ENCODE results near the gene COX11. TPM values are rescaled to one million over a fixed set of nuclear protein-coding genes. Genes with fewer than 3 reads are reported as not detected.

COX11 gene
- total and polyA plus RNA-seq, 2 donors (not counting 3 experiments of a cell fraction or from before 2014, with no cell fraction given): 47.3 to 55.9 TPM

GRCh38 chr17:54991567-54991966, 23.1 kb upstream of the COX11 start:
- TF ChIP-seq FOS (IDR thresholded peaks at IDR 0.05; ENCODE audit: borderline replicate concordance, insufficient read depth, low read length) (no peak), MYC (IDR thresholded peaks at IDR 0.05; ENCODE audit: low read depth, low read length) (no peak), JUN (IDR thresholded peaks at IDR 0.05; ENCODE audit: borderline replicate concordance, insufficient read depth, insufficient read length, low read depth) (no peak), POLR2AphosphoS5 (IDR thresholded peaks at IDR 0.05; ENCODE audit: insufficient read depth, low read depth, low read length) (no peak), POLR2A (IDR thresholded peaks at IDR 0.05; ENCODE audit: low read depth, low read length) (no peak), MAX (IDR thresholded peaks at IDR 0.05; ENCODE audit: insufficient read depth, insufficient read length) (no peak), CTCF (IDR thresholded peaks at IDR 0.05; ENCODE audit: extremely low read depth in 1 of 2, insufficient read depth in 1 of 2, low read depth in 1 of 2, low read length in 2 of 2) (no peak), GATA2 (IDR thresholded peaks at IDR 0.05; ENCODE audit: insufficient read depth, insufficient read length, low read depth, low read length) (no peak), EZH2 (IDR thresholded peaks at IDR 0.05; ENCODE audit: borderline replicate concordance, low read depth, low read length, severe bottlenecking) (no peak)
- no peak overlapping the region for H3K4me3 ChIP-seq (replicated peaks in 1 of 3; ENCODE audit: insufficient read depth in 1 of 3, low read depth in 1 of 3, low read length in 3 of 3)
- H3K4me2 ChIP-seq (ENCODE audit: insufficient read depth, low read length): no peak overlapping the region
- ChIA-PET CTCF (interaction anchor here (0.6 to 9.7 kb wide), 8 partner anchors 8 to 364 kb away, joined by 3 to 136 read pairs (median 40); no protein-coding TSS in a partner anchor), POLR2A (no interaction called here)
- no peaks in the 10 kb centered on the region for H3K9me1 ChIP-seq (replicated peaks; ENCODE audit: control insufficient read depth, extremely low read depth, insufficient read depth, low read length)
- H2AFZ ChIP-seq (ENCODE audit: low read depth, low read length): no peak overlapping the region
- DNase-seq (ENCODE audit: low read depth, low spot score): no peak
- H3K27ac ChIP-seq (ENCODE audit: insufficient read depth, low read depth, low read length): no peak overlapping the region
- FAIRE-seq: no peak
- intact Hi-C loops (cut with micrococcal nuclease): loop anchor here (10.0 kb wide), 1 partner anchor 1957 kb away; no protein-coding TSS in a partner anchor
- no peaks in the 10 kb centered on the region for H3K79me2 ChIP-seq (ENCODE audit: control insufficient read depth, insufficient read depth, low read length)
- BruUV-seq (replicated peaks): no TSS peak
- H3K4me1 ChIP-seq (ENCODE audit: control insufficient read depth, extremely low read depth, insufficient read depth, low read length): no peaks in the 10 kb centered on the region
- dilution Hi-C loops (cut with MboI; ENCODE audit: extremely low pct_ligation_motif_present, low sequenced_read_pairs): no loop called here
- H3K36me3 ChIP-seq (ENCODE audit: control insufficient read depth in 2 of 2, extremely low read depth in 1 of 2, insufficient read depth in 2 of 2, low read length in 2 of 2): no peaks in the 10 kb centered on the region
- no peaks in the 10 kb centered on the region for H3K27me3 ChIP-seq (ENCODE audit: control insufficient read depth in 2 of 2, insufficient read depth in 2 of 2, low read length in 2 of 2)
- H3K9ac ChIP-seq (replicated peaks; ENCODE audit: extremely low read depth, insufficient read depth, low read length): no peak overlapping the region
- H4K20me1 ChIP-seq (replicated peaks; ENCODE audit: control insufficient read depth, extremely low read depth, insufficient read depth, low read length): no peaks in the 10 kb centered on the region
- no peaks in the 10 kb centered on the region for H3K9me3 ChIP-seq (replicated peaks; ENCODE audit: control insufficient read depth, insufficient read depth, low read length)
